Subcutaneous adipose tissue (tissue), 4 donors: Measurements from ENCODE around the gene EFCAB8. TPM values are rescaled to one million over a fixed set of nuclear protein-coding genes. Genes with fewer than 3 reads are reported as not detected.

ENCODE experiments used
- CTCF ChIP-seq: fragments of 450-650 bp; IDR thresholded peaks from one replicate; pipeline ENCODE4 v1.5.1; 2016; ENCODE audit warnings: low read depth, mild to moderate bottlenecking, control low read depth, antibody characterized with exemption, moderate library complexity
- total RNA-seq, 4 donors: library from RNA; depleted of rRNA; stranded (reverse); fragments of >200 nt; gene quantifications; one replicate each; pipeline ENCODE4 v1.1.0, GENCODE V29; 2016

The EFCAB8 gene
- total RNA-seq, 4 donors from 2014 or later: 0.19 TPM; not detected in 3

- no peak for TF ChIP-seq CTCF
Observed at GRCh38 chr20:32977281-32978008, 118.7 kb downstream of the EFCAB8 start.

- no peak for TF ChIP-seq CTCF
Observed at GRCh38 chr20:32978009-32978335, 119.2 kb downstream of the EFCAB8 start.

- no peak for TF ChIP-seq CTCF
Observed at GRCh38 chr20:32979201-32979998, 120.7 kb downstream of the EFCAB8 start.

GRCh38 chr20:32980131-32980941, 121.6 kb downstream of the EFCAB8 start:
- TF ChIP-seq CTCF: no peak

- no peak for TF ChIP-seq CTCF
Observed at GRCh38 chr20:32980990-32981389, 122.3 kb downstream of the EFCAB8 start.

GRCh38 chr20:32982617-32983458, 124.1 kb downstream of the EFCAB8 start:
- TF ChIP-seq CTCF: no peak
